GM12872 (cell line): ENCODE data around the gene PLPP4.

Source experiments
- CTCF ChIP-seq: IDR thresholded peaks from 3 replicates; pipeline ENCODE4 v1.5.1; 2011; ENCODE audit warnings: low read depth, mild to moderate bottlenecking, low read length, moderate library complexity; ENCODE audit not compliant: insufficient read depth

The PLPP4 gene

GRCh38 chr10:120517881-120518484 is 61.0 kb downstream of the PLPP4 start:
- no peak for TF ChIP-seq CTCF

- no peak for TF ChIP-seq CTCF
Measured at GRCh38 chr10:120521880-120522279, 64.9 kb downstream of the PLPP4 start.

- no peak for TF ChIP-seq CTCF
Measured at GRCh38 chr10:120527691-120528090, 70.7 kb downstream of the PLPP4 start.

GRCh38 chr10:120530699-120531098 is 73.7 kb downstream of the PLPP4 start:
- no peak for TF ChIP-seq CTCF

GRCh38 chr10:120538091-120538490 is 81.1 kb downstream of the PLPP4 start:
- no peak for TF ChIP-seq CTCF

GRCh38 chr10:120539076-120539475 is 82.0 kb downstream of the PLPP4 start:
- no peak for TF ChIP-seq CTCF

- TF ChIP-seq CTCF = no peak
Measured at GRCh38 chr10:120540486-120540885, 83.5 kb downstream of the PLPP4 start.
